ENCODE data around the gene ANKMY1.

Gene ANKMY1

GRCh38 chr2:240458044-240458899 is 99.5 kb downstream of the ANKMY1 start:
- Histone ChIP-seq H3K36me3 (ENCODE audit: control insufficient read depth, insufficient read depth, low read length) (peaks cover 7% of the 10 kb centered on the region), H3K27ac (ENCODE audit: insufficient read depth, low read depth, low read length, poor library complexity, severe bottlenecking) (no peak overlapping the region), H3K27me3 (ENCODE audit: control insufficient read depth, insufficient read depth, low read length, poor library complexity, severe bottlenecking) (peaks cover 33% of the 10 kb centered on the region), H3K4me3 (ENCODE audit: insufficient read depth, low read depth, low read length) (no peak overlapping the region), H3K9me3 (ENCODE audit: control insufficient read depth, low read length) (no peaks in the 10 kb centered on the region), H3K4me1 (ENCODE audit: control insufficient read depth, insufficient read depth, low read length) (peaks cover 63% of the 10 kb centered on the region)
- 87 to 89% methylated on average over 16 of the region's 16 CpGs for WGBS, 2 experiments

GRCh38 chr2:240457223-240458043 is 100.4 kb downstream of the ANKMY1 start:
- whole genome bisulfite sequencing, 2 experiments, result 59 to 61% methylated on average over 22 of the region's 22 CpGs

DNA sequence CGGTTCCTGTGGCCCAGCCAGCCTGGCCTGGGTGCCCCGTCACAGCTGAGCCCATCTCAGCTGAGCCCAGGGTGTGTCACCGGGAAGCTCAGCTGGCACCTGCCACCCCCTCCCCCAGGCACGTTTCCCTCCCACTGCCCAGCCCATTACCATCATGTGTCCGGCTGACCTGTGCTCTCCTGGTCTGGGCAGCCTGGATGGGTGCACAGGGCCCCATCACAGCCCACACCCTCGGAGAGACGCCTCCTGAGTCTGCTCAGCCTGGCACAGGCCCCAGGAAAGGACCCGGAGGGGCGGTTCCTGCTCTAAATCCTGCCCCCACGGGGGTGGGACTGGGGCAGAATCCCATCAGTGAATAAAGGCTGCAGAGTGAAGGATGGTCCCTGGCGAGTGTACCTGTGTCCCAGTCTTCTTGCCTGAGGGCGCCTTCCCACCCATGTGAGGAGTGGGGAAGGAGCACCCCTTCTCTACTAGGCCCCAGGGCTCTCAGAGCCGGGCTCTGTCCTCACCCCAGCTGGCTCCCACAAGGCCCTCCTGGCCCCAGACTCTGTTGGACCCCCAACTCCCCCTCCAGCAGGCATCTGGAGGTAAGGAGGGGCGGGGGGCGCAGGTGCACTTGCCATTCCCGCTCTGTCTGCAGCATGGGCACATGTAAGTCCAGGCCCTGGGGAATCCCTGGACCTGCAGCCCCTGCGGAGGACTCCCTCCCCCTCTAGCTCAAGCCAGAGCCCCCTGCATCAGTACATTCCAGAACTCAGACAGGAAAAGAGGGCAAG is 101.2 kb downstream of the ANKMY1 start:
- H3K4me1 ChIP-seq (ENCODE audit: control insufficient read depth, insufficient read depth, low read length), result peaks cover 70% of the 10 kb centered on the region

More at GRCh38 chr2:240457223-240458043, 100.4 kb downstream of the ANKMY1 start:
- Histone ChIP-seq H3K4me1 (ENCODE audit: control insufficient read depth, insufficient read depth, low read length) (peaks cover 63% of the 10 kb centered on the region), H3K4me3 (ENCODE audit: insufficient read depth, low read depth, low read length) (no peak overlapping the region), H3K9me3 (ENCODE audit: control insufficient read depth, low read length) (no peaks in the 10 kb centered on the region), H3K27me3 (ENCODE audit: control insufficient read depth, insufficient read depth, low read length, poor library complexity, severe bottlenecking) (peaks cover 33% of the 10 kb centered on the region), H3K36me3 (ENCODE audit: control insufficient read depth, insufficient read depth, low read length) (peaks cover 4% of the 10 kb centered on the region), H3K27ac (ENCODE audit: insufficient read depth, low read depth, low read length, poor library complexity, severe bottlenecking) (no peak overlapping the region)

DNA sequence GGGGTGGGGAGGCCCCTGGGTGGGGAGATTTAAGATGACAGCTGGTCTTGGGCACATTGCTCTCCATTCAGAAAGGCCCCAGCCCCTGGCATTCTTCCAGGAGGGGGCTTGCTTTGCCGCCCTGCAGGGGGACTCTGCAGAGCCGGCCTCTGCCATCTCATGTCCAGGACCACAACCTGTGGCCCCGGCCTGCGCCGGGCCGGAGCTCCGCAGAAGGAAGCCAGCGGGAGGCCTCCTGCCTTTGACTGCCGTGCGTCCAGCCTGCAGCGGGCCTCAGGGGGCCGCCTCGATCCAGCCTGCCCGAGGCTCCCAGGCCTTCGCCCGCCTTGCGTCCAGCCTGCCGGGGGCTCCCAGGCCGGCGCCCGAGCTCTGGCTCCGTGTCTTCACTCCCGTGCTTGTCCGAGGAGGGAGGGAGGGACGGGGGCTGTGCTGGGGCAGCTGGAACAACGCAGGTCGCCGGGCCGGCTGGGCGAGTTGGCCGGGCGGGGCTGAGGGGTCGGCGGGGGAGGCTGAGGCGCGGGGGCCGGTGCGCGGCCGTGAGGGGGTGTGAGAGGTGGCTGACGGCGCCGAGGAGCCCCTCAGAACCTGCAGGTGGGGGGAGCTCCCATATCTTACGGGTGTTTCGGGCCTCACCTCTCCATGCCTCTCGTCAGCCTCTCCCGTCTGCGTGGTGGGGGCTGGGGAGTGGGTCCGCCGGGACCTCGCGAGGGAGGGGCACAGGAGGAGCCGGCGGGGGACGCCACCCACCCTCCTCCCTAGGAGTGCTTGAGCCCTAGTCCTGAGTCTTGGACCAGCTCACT is 101.9 kb downstream of the ANKMY1 start:
- Histone ChIP-seq H3K4me3 (ENCODE audit: insufficient read depth, low read depth, low read length) (peak overlapping the region; percentile 8), H3K4me1 (ENCODE audit: control insufficient read depth, insufficient read depth, low read length) (peaks cover 77% of the 10 kb centered on the region), H3K36me3 (ENCODE audit: control insufficient read depth, insufficient read depth, low read length) (no peaks in the 10 kb centered on the region), H3K27me3 (ENCODE audit: control insufficient read depth, insufficient read depth, low read length, poor library complexity, severe bottlenecking) (peaks cover 33% of the 10 kb centered on the region), H3K27ac (ENCODE audit: insufficient read depth, low read depth, low read length, poor library complexity, severe bottlenecking) (no peak overlapping the region), H3K9me3 (ENCODE audit: control insufficient read depth, low read length) (no peaks in the 10 kb centered on the region)
- WGBS, 2 experiments, result 7% methylated on average over 55 of the region's 55 CpGs

More for the DNA sequence above, 101.2 kb downstream of the ANKMY1 start:
- WGBS, 2 experiments, result 72 to 74% methylated on average over 17 of the region's 17 CpGs
- peaks cover 33% of the 10 kb centered on the region for H3K27me3 ChIP-seq (ENCODE audit: control insufficient read depth, insufficient read depth, low read length, poor library complexity, severe bottlenecking)
- H3K4me3 ChIP-seq (ENCODE audit: insufficient read depth, low read depth, low read length), result no peak overlapping the region
- H3K9me3 ChIP-seq (ENCODE audit: control insufficient read depth, low read length), result no peaks in the 10 kb centered on the region
- H3K27ac ChIP-seq (ENCODE audit: insufficient read depth, low read depth, low read length, poor library complexity, severe bottlenecking), result no peak overlapping the region
- H3K36me3 ChIP-seq (ENCODE audit: control insufficient read depth, insufficient read depth, low read length), result no peaks in the 10 kb centered on the region

- Histone ChIP-seq H3K9me3 (ENCODE audit: control insufficient read depth, low read length) (no peaks in the 10 kb centered on the region), H3K4me1 (ENCODE audit: control insufficient read depth, insufficient read depth, low read length) (peaks cover 81% of the 10 kb centered on the region), H3K4me3 (ENCODE audit: insufficient read depth, low read depth, low read length) (peak overlapping the region; percentile 8), H3K27ac (ENCODE audit: insufficient read depth, low read depth, low read length, poor library complexity, severe bottlenecking) (no peak overlapping the region), H3K27me3 (ENCODE audit: control insufficient read depth, insufficient read depth, low read length, poor library complexity, severe bottlenecking) (peaks cover 33% of the 10 kb centered on the region), H3K36me3 (ENCODE audit: control insufficient read depth, insufficient read depth, low read length) (no peaks in the 10 kb centered on the region)
- WGBS, 2 experiments, result 6 to 15% methylated on average over 7 of the region's 7 CpGs
Observed at GRCh38 chr2:240455272-240455646, 102.5 kb downstream of the ANKMY1 start.

DNA sequence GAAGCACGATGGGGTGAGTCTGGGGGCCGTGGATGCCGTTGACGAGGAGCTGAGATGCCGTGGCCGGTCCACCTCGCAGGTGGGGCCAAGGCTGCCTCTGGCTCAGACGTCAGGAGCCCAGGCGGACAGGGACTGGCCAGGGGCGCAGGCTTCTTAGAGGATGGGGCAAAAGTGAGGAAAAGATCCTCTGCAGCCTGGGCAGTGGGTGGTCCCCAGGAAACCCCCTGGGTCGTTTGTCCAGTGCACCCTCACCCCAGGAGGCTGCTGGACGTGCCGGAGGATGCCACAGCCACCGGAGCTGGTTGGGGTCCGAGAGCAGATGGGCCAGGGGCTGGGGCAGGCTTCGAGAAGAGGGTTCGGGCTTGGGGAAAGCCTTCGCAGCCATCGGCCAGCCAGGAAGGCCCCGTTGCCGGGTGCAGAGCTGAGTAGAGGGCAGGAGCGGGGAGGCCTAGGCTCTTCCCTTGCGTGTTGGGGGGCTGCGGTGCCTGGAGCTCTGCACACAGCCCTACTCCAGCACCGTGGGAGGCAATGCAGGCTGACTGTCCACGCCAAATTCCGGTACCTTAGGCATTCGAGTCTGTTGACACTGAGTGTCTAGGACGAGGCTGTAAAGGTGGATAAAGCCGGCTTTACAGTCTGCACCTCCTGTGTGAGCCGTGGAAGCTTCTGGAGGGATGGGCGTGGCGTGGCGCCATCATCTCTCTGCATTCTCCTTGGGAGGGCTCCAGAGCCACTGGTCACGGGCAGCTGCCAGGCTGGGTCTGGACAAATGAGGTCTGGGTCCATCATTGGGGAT is 103.5 kb downstream of the ANKMY1 start:
- Histone ChIP-seq H3K27me3 (ENCODE audit: control insufficient read depth, insufficient read depth, low read length, poor library complexity, severe bottlenecking) (peaks cover 33% of the 10 kb centered on the region), H3K27ac (ENCODE audit: insufficient read depth, low read depth, low read length, poor library complexity, severe bottlenecking) (no peak overlapping the region), H3K36me3 (ENCODE audit: control insufficient read depth, insufficient read depth, low read length) (no peaks in the 10 kb centered on the region), H3K4me1 (ENCODE audit: control insufficient read depth, insufficient read depth, low read length) (peaks cover 80% of the 10 kb centered on the region), H3K9me3 (ENCODE audit: control insufficient read depth, low read length) (no peaks in the 10 kb centered on the region), H3K4me3 (ENCODE audit: insufficient read depth, low read depth, low read length) (peak overlapping the region; percentile 31)
- WGBS, 2 experiments, result 17% methylated on average over 35 of the region's 35 CpGs

DNA sequence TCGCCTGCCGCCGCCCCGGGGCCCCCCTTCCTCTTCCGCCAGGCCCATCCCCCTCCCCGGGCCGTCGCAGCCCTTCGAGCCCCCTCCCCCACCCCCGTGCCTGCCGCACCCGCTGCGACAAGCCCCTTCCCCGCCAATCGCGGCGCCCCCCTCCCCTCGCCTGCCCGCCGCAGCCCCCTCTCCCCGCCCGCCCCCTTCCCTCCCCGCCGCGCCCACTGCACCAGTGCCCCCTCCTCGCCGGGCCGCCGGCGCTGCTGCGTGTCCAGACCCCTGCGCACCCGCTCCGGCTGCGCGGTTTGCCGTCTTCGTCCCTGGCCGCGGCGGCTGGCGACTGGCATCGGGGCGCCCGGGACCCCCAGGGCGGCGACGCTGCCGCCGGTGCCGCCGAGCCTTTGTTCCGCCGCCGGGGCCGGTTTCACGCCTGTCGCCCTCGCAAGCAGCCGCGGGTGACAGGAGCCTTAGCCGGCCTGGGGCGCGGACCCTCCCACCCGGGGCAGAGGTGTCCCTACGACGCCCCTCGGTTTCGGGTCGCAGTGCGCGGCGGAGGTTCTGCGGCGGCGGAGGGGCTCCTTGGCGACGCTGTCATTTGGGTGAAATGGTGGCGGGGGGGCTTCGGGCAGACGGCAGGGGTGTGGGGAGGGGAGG is 104.2 kb downstream of the ANKMY1 start:
- WGBS, 2 experiments, result 1% methylated on average over 59 to 74 of the region's 81 CpGs
- H3K9me3 ChIP-seq (ENCODE audit: control insufficient read depth, low read length), result no peaks in the 10 kb centered on the region
- peaks cover 73% of the 10 kb centered on the region for H3K4me1 ChIP-seq (ENCODE audit: control insufficient read depth, insufficient read depth, low read length)
- H3K27ac ChIP-seq (ENCODE audit: insufficient read depth, low read depth, low read length, poor library complexity, severe bottlenecking), result no peak overlapping the region
- H3K4me3 ChIP-seq (ENCODE audit: insufficient read depth, low read depth, low read length), result peak overlapping the region; percentile 31
- peaks cover 33% of the 10 kb centered on the region for H3K27me3 ChIP-seq (ENCODE audit: control insufficient read depth, insufficient read depth, low read length, poor library complexity, severe bottlenecking)
- no peaks in the 10 kb centered on the region for H3K36me3 ChIP-seq (ENCODE audit: control insufficient read depth, insufficient read depth, low read length)

GRCh38 chr2:240452462-240453256 is 105.1 kb downstream of the ANKMY1 start:
- H3K36me3 ChIP-seq (ENCODE audit: control insufficient read depth, insufficient read depth, low read length), result no peaks in the 10 kb centered on the region
- peaks cover 33% of the 10 kb centered on the region for H3K27me3 ChIP-seq (ENCODE audit: control insufficient read depth, insufficient read depth, low read length, poor library complexity, severe bottlenecking)
- WGBS, 2 experiments, result 0% methylated on average over 99 to 101 of the region's 103 CpGs
- no peak overlapping the region for H3K27ac ChIP-seq (ENCODE audit: insufficient read depth, low read depth, low read length, poor library complexity, severe bottlenecking)
- no peaks in the 10 kb centered on the region for H3K9me3 ChIP-seq (ENCODE audit: control insufficient read depth, low read length)
- H3K4me3 ChIP-seq (ENCODE audit: insufficient read depth, low read depth, low read length), result peak overlapping the region; percentile 63
- peaks cover 65% of the 10 kb centered on the region for H3K4me1 ChIP-seq (ENCODE audit: control insufficient read depth, insufficient read depth, low read length)

All from ectodermal cell (in vitro differentiated cells).